GM20000 (cell line): ENCODE measurements around the gene EIF2B2.
A peak's percentile ranks its signal among the peaks of the same experiment; 100 is the strongest.

ENCODE experiments used
- DNase-seq: peaks from one replicate; pipeline ENCODE4 v3.0.0; 2012; ENCODE audit warnings: low spot score
- CTCF ChIP-seq: IDR thresholded peaks from 2 replicates; pipeline ENCODE4 v1.5.1; 2012; ENCODE audit warnings: mild to moderate bottlenecking, control low read depth; ENCODE audit errors: extremely low read depth, missing control alignments

Gene EIF2B2

DNA sequence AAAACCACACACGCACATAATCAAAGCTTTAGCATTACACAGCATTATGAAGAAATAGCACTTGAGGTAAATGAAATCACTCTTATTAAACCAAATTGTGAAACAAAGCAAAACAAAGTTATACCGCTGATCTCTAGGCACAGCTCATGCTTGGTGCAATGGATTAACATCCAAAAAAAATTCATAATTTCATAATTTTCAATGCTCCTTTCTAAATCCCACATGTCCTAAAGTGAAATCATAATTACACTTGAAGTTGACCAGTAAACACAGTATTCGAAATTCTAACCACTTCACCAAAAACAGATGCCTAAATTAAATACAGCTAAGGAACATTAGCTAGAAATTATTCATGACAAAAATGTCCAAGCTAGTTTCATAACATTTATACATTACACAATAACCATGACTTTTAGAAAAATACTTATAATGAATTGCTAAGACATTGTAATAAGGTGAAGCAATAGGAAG is 47.0 kb downstream of the EIF2B2 start:
- no peak for TF ChIP-seq CTCF
- no peak for DNase-seq

- TF ChIP-seq CTCF: no peak
- peak; percentile 91 for DNase-seq
These were observed 48.3 kb downstream of the EIF2B2 start, which contains the start of gene MLH3 for GRCh38 chr14:75050852-75051555. Gene MLH3 (minus strand): TSS chr14:75051467. CDS start chr14:75049655, 1,812 bp downstream.

DNA sequence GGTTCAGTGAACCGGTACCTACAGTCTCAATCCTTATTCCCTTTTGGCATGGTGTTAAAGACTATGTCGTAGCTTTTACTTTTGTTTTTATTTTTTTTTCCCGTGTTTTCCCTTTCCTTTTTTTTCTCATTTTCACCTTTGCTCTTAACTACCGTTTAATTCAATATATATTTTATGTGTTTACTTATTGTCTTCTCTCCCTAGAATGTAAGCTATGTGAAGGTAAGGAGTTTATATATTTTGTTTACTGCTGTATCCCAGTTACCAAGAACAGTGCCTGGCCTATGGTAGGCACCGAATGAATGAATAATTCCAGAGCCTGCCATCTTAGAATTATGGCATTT is 48.8 kb downstream of the EIF2B2 start:
- no peak for DNase-seq
- TF ChIP-seq CTCF: no peak

DNA sequence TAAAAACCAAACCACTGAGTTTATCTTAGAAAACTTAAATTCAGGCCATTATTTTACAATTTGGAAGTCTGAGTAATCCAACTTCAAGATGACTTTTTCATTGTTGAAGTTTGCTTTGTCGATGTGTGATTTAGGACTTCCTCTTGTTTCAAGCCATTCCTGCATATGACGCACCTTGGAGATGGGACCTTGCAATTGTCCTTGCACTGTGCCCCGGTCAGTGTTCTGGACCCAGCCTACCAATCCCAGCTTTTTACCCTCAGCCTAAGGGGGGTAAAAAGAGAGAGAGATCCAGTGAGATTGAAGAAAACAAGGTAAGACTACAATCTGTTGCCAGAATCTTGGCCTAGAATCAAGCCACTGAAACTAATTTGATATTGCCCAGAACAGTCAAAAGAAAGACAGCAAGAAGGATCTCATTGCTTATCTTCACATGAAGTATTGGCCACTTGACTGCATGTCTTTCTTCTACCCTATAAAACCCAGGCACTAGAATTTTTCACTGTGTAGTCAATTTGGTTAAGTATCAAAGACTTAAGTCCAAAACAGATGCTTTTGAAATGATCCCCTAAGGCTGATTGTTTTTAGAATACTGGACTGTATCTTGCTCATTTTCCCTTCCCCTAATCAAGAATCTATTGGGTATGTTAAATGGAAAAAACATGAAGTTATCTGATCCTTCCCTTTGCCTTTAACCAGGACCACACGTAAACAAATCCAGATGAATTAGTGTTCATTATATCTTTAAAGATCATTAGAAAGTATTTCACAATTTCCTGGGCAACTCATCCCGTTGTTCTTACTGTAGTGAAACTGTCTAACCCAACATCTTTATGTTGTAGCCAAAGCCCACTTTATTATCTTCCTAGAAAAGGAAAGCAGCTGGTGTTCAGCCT is 50.9 kb downstream of the EIF2B2 start:
- TF ChIP-seq CTCF: no peak

DNA sequence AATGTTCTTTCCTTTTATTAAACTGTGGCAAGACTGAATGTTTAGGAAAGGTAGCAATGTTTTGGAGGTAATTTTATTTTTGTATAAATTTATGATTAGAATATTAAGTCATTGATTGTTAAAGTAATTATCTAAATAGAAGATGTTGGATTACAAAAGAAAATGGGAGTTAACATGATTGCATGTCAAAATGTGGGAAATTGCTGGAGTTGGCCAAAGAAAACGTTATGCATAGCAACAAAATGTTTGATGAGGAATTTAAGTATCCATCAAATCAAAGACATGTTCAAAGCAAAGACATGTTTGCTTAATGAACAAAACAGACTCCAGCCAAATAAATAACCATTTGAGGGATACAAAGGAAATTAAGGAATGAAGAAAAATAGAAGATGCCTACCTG is 51.7 kb downstream of the EIF2B2 start:
- TF ChIP-seq CTCF: no peak
- no peak for DNase-seq

More for the DNA sequence above, 50.9 kb downstream of the EIF2B2 start:
- DNase-seq: no peak

- DNase-seq: no peak
- no peak for TF ChIP-seq CTCF
These were observed 56.9 kb downstream of the EIF2B2 start for GRCh38 chr14:75059642-75060041.

- no peak for TF ChIP-seq CTCF
- DNase-seq: no peak
These were observed 57.7 kb downstream of the EIF2B2 start for GRCh38 chr14:75060420-75060819.
